Fibroblast of skin of right quadriceps (primary cell): ENCODE measurements around the gene ERG.

Experiments
- DNase-seq: peaks from one replicate; pipeline ENCODE4 v3.0.0-alpha.2; 2013

The ERG gene

GRCh38 chr21:38472412-38473108, 25.7 kb downstream of the ERG start:
- DNase-seq = no peak

- no peak for DNase-seq
Measured at GRCh38 chr21:38471766-38472165, 26.5 kb downstream of the ERG start.

- DNase-seq = peak; percentile 34
Measured at GRCh38 chr21:38470755-38471154, 27.5 kb downstream of the ERG start.

- DNase-seq = no peak
Measured at GRCh38 chr21:38469642-38470041, 28.6 kb downstream of the ERG start.

- DNase-seq = peak; percentile 9
Measured at GRCh38 chr21:38468989-38469388, 29.3 kb downstream of the ERG start.

- no peak for DNase-seq
Measured at GRCh38 chr21:38467911-38468310, 30.4 kb downstream of the ERG start.

- DNase-seq = no peak
Measured at GRCh38 chr21:38467374-38467773, 30.9 kb downstream of the ERG start.

- DNase-seq = peak; percentile 83
Measured at GRCh38 chr21:38460171-38460742, 38.0 kb downstream of the ERG start.

- no peak for DNase-seq
Measured at GRCh38 chr21:38459490-38459889, 38.8 kb downstream of the ERG start.

- DNase-seq = peak; percentile 41
Measured at GRCh38 chr21:38455403-38455802, 42.9 kb downstream of the ERG start.

GRCh38 chr21:38454702-38455101, 43.6 kb downstream of the ERG start:
- no peak for DNase-seq

GRCh38 chr21:38454161-38454560, 44.1 kb downstream of the ERG start:
- no peak for DNase-seq

- peak; percentile 47 for DNase-seq
Measured at GRCh38 chr21:38448671-38449385, 49.4 kb downstream of the ERG start.

GRCh38 chr21:38447611-38448010, 50.7 kb downstream of the ERG start:
- no peak for DNase-seq

- no peak for DNase-seq
Measured at GRCh38 chr21:38444691-38445090, 53.6 kb downstream of the ERG start.

GRCh38 chr21:38443110-38443509, 55.2 kb downstream of the ERG start:
- no peak for DNase-seq

GRCh38 chr21:38441153-38441552, 57.1 kb downstream of the ERG start:
- DNase-seq = no peak

GRCh38 chr21:38440746-38441145, 57.5 kb downstream of the ERG start:
- DNase-seq = peak; percentile 96

- DNase-seq = no peak
Measured at GRCh38 chr21:38439957-38440356, 58.3 kb downstream of the ERG start.

- peak; percentile 21 for DNase-seq
Measured at GRCh38 chr21:38439426-38439825, 58.9 kb downstream of the ERG start.

GRCh38 chr21:38438462-38438893, 59.8 kb downstream of the ERG start:
- peak; percentile 90 for DNase-seq

- DNase-seq = no peak
Measured at GRCh38 chr21:38436341-38436740, 61.9 kb downstream of the ERG start.

- DNase-seq = peak; percentile 53
Measured at GRCh38 chr21:38434913-38435533, 63.3 kb downstream of the ERG start.

- no peak for DNase-seq
Measured at GRCh38 chr21:38433471-38433870, 64.8 kb downstream of the ERG start.
